ENCODE results near the gene KDELR3. TPM values are rescaled to one million over a fixed set of nuclear protein-coding genes. Genes with fewer than 3 reads are reported as not detected.

Gene KDELR3
- total RNA-seq, 1 experiment from 2014 or later, result 11.6 TPM

DNA sequence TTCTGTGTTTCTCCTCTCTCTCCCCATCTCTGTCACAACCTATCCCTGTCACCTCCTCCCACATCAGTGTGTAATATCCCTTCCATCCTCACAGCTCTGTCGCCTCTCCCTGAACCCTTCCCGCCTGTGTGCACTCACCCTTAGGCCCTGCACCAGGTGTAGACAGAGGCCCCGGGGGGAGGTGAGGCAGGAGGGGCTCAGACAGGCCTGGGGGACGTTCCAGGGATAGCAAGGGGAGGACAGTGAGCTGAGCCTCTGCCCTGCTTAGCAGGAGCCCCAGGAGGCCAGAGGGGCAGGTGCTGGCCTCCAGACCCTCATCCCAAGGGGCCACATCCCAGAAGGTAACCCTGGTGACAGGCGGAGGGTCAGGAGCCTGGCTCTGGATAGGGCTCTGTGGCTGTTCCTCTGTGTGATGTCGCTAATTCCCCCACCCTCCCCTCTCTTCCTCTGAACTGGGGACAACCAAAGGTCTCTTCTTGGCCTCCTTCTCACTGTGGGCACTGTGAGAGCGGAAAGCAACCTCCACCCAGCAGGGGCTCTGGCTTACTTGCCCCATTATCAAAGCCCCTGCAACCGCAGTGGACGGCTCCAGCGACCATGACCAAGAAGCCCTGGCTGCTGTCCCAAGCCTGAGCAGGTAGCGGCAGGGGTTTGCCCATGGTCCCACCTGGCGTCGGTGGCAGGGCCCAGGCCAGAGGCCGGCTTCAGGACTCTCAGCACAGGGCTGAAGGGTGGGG, 48.6 kb upstream of the KDELR3 start:
- in situ Hi-C loops (cut with HindIII; ENCODE audit: low pct_unique_long_range_greater_than_20kb, low sequenced_read_pairs) (no loop called here), intact Hi-C loops (cut with micrococcal nuclease; ENCODE audit: unreplicated experiment) (no loop called here)
- H3K27me3 ChIP-seq (ENCODE audit: control insufficient read depth, insufficient read depth, low read length), result no peaks in the 10 kb centered on the region
- POLR2A ChIA-PET, result no interaction called here
- H3K4me1 ChIP-seq (ENCODE audit: control insufficient read depth, insufficient read depth, low read length), result no peaks in the 10 kb centered on the region
- ATAC-seq (no peak), DNase-seq (ENCODE audit: low read depth, low spot score) (no peak)
- no peak overlapping the region for H3K4me3 ChIP-seq (ENCODE audit: low read depth in 2 of 2, low read length in 2 of 2)
- no peaks in the 10 kb centered on the region for H3K9me3 ChIP-seq (ENCODE audit: control insufficient read depth, insufficient read depth, low read depth, low read length)
- no peak overlapping the region for H3K27ac ChIP-seq (ENCODE audit: low read length)
- CTCF ChIA-PET, result no interaction called here
- no TSS peak for BruUV-seq (replicated peaks)
- TF ChIP-seq SIN3A (IDR thresholded peaks at IDR 0.05; ENCODE audit: borderline replicate concordance, insufficient read depth, low read depth, low read length) (no peak), CTCF (IDR thresholded peaks at IDR 0.05) (no peak), POLR2AphosphoS5 (IDR thresholded peaks at IDR 0.05; ENCODE audit: low read depth, low read length) (no peak), TCF7L2 (IDR thresholded peaks at IDR 0.05; ENCODE audit: low read depth, low read length) (no peak)
- TF ChIP-seq, protein P1, sequence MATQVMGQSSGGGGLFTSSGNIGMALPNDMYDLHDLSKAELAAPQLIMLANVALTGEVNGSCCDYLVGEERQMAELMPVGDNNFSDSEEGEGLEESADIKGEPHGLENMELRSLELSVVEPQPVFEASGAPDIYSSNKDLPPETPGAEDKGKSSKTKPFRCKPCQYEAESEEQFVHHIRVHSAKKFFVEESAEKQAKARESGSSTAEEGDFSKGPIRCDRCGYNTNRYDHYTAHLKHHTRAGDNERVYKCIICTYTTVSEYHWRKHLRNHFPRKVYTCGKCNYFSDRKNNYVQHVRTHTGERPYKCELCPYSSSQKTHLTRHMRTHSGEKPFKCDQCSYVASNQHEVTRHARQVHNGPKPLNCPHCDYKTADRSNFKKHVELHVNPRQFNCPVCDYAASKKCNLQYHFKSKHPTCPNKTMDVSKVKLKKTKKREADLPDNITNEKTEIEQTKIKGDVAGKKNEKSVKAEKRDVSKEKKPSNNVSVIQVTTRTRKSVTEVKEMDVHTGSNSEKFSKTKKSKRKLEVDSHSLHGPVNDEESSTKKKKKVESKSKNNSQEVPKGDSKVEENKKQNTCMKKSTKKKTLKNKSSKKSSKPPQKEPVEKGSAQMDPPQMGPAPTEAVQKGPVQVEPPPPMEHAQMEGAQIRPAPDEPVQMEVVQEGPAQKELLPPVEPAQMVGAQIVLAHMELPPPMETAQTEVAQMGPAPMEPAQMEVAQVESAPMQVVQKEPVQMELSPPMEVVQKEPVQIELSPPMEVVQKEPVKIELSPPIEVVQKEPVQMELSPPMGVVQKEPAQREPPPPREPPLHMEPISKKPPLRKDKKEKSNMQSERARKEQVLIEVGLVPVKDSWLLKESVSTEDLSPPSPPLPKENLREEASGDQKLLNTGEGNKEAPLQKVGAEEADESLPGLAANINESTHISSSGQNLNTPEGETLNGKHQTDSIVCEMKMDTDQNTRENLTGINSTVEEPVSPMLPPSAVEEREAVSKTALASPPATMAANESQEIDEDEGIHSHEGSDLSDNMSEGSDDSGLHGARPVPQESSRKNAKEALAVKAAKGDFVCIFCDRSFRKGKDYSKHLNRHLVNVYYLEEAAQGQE (IDR thresholded peaks at IDR 0.05; ENCODE audit: insufficient read depth in 1 of 2, low read depth in 2 of 2, low read length in 1 of 2), result no peak
- no peaks in the 10 kb centered on the region for H3K36me3 ChIP-seq (ENCODE audit: control insufficient read depth, insufficient read depth, low read length)

DNA sequence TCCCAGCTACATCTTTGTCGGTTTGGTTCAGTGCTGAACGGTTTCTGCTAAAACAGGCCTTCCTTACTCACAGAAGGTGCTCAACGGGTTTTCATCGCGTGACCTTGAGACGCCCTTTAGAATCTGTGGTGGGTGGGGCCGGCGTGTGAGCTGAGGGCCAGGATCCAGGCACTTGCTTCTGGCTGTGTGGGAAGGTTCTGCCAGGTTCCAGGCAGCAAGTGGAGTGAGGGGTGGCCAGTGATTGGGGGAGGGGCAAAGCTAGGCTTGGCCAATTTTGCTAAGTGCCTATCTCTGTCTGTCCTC, 48.1 kb upstream of the KDELR3 start:
- CTCF ChIA-PET, result no interaction called here
- no peaks in the 10 kb centered on the region for H3K36me3 ChIP-seq (ENCODE audit: control insufficient read depth, insufficient read depth, low read length)
- no peaks in the 10 kb centered on the region for H3K9me3 ChIP-seq (ENCODE audit: control insufficient read depth, insufficient read depth, low read depth, low read length)
- ATAC-seq (no peak), DNase-seq (ENCODE audit: low read depth, low spot score) (no peak)
- no peak overlapping the region for H3K27ac ChIP-seq (ENCODE audit: low read length)
- no peaks in the 10 kb centered on the region for H3K27me3 ChIP-seq (ENCODE audit: control insufficient read depth, insufficient read depth, low read length)
- in situ Hi-C loops (cut with HindIII; ENCODE audit: low pct_unique_long_range_greater_than_20kb, low sequenced_read_pairs) (no loop called here), intact Hi-C loops (cut with micrococcal nuclease; ENCODE audit: unreplicated experiment) (no loop called here)
- POLR2A ChIA-PET, result no interaction called here
- no TSS peak for BruUV-seq (replicated peaks)
- TF ChIP-seq TCF7L2 (IDR thresholded peaks at IDR 0.05; ENCODE audit: low read depth, low read length) (no peak), CTCF (IDR thresholded peaks at IDR 0.05) (no peak), SIN3A (IDR thresholded peaks at IDR 0.05; ENCODE audit: borderline replicate concordance, insufficient read depth, low read depth, low read length) (no peak), POLR2AphosphoS5 (IDR thresholded peaks at IDR 0.05; ENCODE audit: low read depth, low read length) (no peak)
- TF ChIP-seq, protein P1 (IDR thresholded peaks at IDR 0.05; ENCODE audit: insufficient read depth in 1 of 2, low read depth in 2 of 2, low read length in 1 of 2), result no peak
- no peaks in the 10 kb centered on the region; the same call in 1 of the 2 replicates for H3K4me1 ChIP-seq (ENCODE audit: control insufficient read depth, insufficient read depth, low read length)
- H3K4me3 ChIP-seq (ENCODE audit: low read depth in 2 of 2, low read length in 2 of 2), result no peak overlapping the region

Measured in Panc1 (cell line).